ENCODE results near the gene TNFSF18. TPM values are rescaled to one million over a fixed set of nuclear protein-coding genes. Genes with fewer than 3 reads are reported as not detected.

Gene TNFSF18
- total RNA-seq, 1 experiment from 2014 or later, result not detected

- no peak for DNase-seq (ENCODE audit: low spot score)
- Histone ChIP-seq H3K27ac (ENCODE audit: low read depth, low read length, poor library complexity, severe bottlenecking) (no peak overlapping the region), H3K36me3 (ENCODE audit: insufficient read depth, low read length, poor library complexity, severe bottlenecking) (no peaks in the 10 kb centered on the region), H3K9me3 (ENCODE audit: low read depth, low read length, poor library complexity, severe bottlenecking) (no peaks in the 10 kb centered on the region), H3K4me3 (ENCODE audit: low read depth, low read length, poor library complexity, severe bottlenecking) (no peak overlapping the region), H3K4me1 (ENCODE audit: insufficient read depth, low read length, poor library complexity, severe bottlenecking) (no peaks in the 10 kb centered on the region), H3K27me3 (replicated peaks; ENCODE audit: insufficient read depth, low read depth, low read length, poor library complexity) (no peaks in the 10 kb centered on the region)
- no TSS peak for BruUV-seq (replicated peaks)
- intact Hi-C loops (cut with micrococcal nuclease; ENCODE audit: unreplicated experiment), result no loop called here
- CTCF ChIA-PET, result no interaction called here
- TF ChIP-seq EZH2 (IDR thresholded peaks at IDR 0.05; ENCODE audit: borderline replicate concordance, low read depth, low read length, poor library complexity, severe bottlenecking), result no peak
- TF ChIP-seq CTCF (conservative IDR thresholded peaks at IDR 0.05; ENCODE audit: low read depth, low read length), result no peak
- POLR2A ChIA-PET (ENCODE audit: low non-redundant PET), result no interaction called here
These were observed 57.1 kb downstream of the TNFSF18 start for GRCh38 chr1:172993640-172994039.

GRCh38 chr1:172991674-172992400, 58.9 kb downstream of the TNFSF18 start:
- CTCF ChIA-PET, result no interaction called here
- intact Hi-C loops (cut with micrococcal nuclease; ENCODE audit: unreplicated experiment), result no loop called here
- POLR2A ChIA-PET (ENCODE audit: low non-redundant PET), result interaction anchor here (0.7 kb wide), 1 partner anchor 170 kb away, joined by 15 read pairs; no protein-coding TSS in a partner anchor

GRCh38 chr1:172990598-172991215, 60.0 kb downstream of the TNFSF18 start:
- H3K27ac ChIP-seq (ENCODE audit: low read depth, low read length, poor library complexity, severe bottlenecking), result no peak overlapping the region
- BruUV-seq (replicated peaks), result no TSS peak
- TF ChIP-seq CTCF (conservative IDR thresholded peaks at IDR 0.05; ENCODE audit: low read depth, low read length), result no peak
- TF ChIP-seq EZH2 (IDR thresholded peaks at IDR 0.05; ENCODE audit: borderline replicate concordance, low read depth, low read length, poor library complexity, severe bottlenecking), result no peak
- ChIA-PET CTCF (no interaction called here), POLR2A (ENCODE audit: low non-redundant PET) (no interaction called here)
- no peak for DNase-seq (ENCODE audit: low spot score)
- intact Hi-C loops (cut with micrococcal nuclease; ENCODE audit: unreplicated experiment), result no loop called here
- no peaks in the 10 kb centered on the region for H3K9me3 ChIP-seq (ENCODE audit: low read depth, low read length, poor library complexity, severe bottlenecking)
- no peaks in the 10 kb centered on the region for H3K27me3 ChIP-seq (replicated peaks; ENCODE audit: insufficient read depth, low read depth, low read length, poor library complexity)
- no peaks in the 10 kb centered on the region for H3K4me1 ChIP-seq (ENCODE audit: insufficient read depth, low read length, poor library complexity, severe bottlenecking)
- H3K4me3 ChIP-seq (ENCODE audit: low read depth, low read length, poor library complexity, severe bottlenecking), result no peak overlapping the region
- no peaks in the 10 kb centered on the region for H3K36me3 ChIP-seq (ENCODE audit: insufficient read depth, low read length, poor library complexity, severe bottlenecking)

More at GRCh38 chr1:172991674-172992400, 58.9 kb downstream of the TNFSF18 start:
- Histone ChIP-seq H3K4me1 (ENCODE audit: insufficient read depth, low read length, poor library complexity, severe bottlenecking) (no peaks in the 10 kb centered on the region), H3K27ac (ENCODE audit: low read depth, low read length, poor library complexity, severe bottlenecking) (no peak overlapping the region), H3K9me3 (ENCODE audit: low read depth, low read length, poor library complexity, severe bottlenecking) (no peaks in the 10 kb centered on the region), H3K4me3 (ENCODE audit: low read depth, low read length, poor library complexity, severe bottlenecking) (no peak overlapping the region), H3K27me3 (replicated peaks; ENCODE audit: insufficient read depth, low read depth, low read length, poor library complexity) (no peaks in the 10 kb centered on the region), H3K36me3 (ENCODE audit: insufficient read depth, low read length, poor library complexity, severe bottlenecking) (no peaks in the 10 kb centered on the region)
- TF ChIP-seq EZH2 (IDR thresholded peaks at IDR 0.05; ENCODE audit: borderline replicate concordance, low read depth, low read length, poor library complexity, severe bottlenecking) (no peak), CTCF (conservative IDR thresholded peaks at IDR 0.05; ENCODE audit: low read depth, low read length) (no peak)
- no TSS peak for BruUV-seq (replicated peaks)
- no peak for DNase-seq (ENCODE audit: low spot score)

Other genes starting within 250 kb of the TNFSF18 start
- gene TNFSF4, start 156.4 kb upstream of the TNFSF18 start, total RNA-seq (2021), result 0.20 and 0.21 TPM in 2 replicates